A549 (cell line): ENCODE data around the gene SYNE3. TPM values are rescaled to one million over a fixed set of nuclear protein-coding genes. Genes with fewer than 3 reads are reported as not detected.

Experiments
- ATAC-seq, 2 experiments: fragments of 200-7000 bp in 1 of 2; fragments of >200 bp in 1 of 2; cut with Nextera tagmentation in 1 of 2; cut with Tn5 transposase in 1 of 2; 3 replicates each; pipeline versions ENCODE4 v1.8.0 to v1.9.1; 2018 to 2020; ENCODE audit warnings: mild to moderate bottlenecking in 1 of 2, moderate library complexity in 1 of 2
- CTCF ChIA-PET: fragments of 300-600 bp; sonication (Branson Sonifier 250); formaldehyde crosslinking; extraction: SDS; loops from one replicate; lab custom pipeline; 2021; ENCODE audit warnings: antibody characterized with exemption, inconsistent platforms; lab: Yijun Ruan, JAX
- POLR2A ChIA-PET: fragments of 350-600 bp; formaldehyde crosslinking; extraction: SDS; loops from one replicate; lab custom pipeline; 2021; ENCODE audit warnings: antibody characterized with exemption, inconsistent platforms; lab: Yijun Ruan, JAX
- DNase-seq, 2 experiments: peaks; one replicate each; pipeline versions ENCODE4 v3.0.0 to v3.0.0-alpha.2; 2011 to 2016; ENCODE audit warnings: low read depth in 1 of 2, low spot score in 1 of 2
- FAIRE-seq: peaks from 2 replicates; lab custom pipeline; 2011; peaks lifted over from hg19 to GRCh38; lab: Jason Lieb, UNC
- H3K27ac ChIP-seq, 2 experiments: fragments of >200 bp; sonication (Bioruptor Twin); formaldehyde crosslinking; 3 replicates each; pipeline ENCODE4 v1.5.1; 2016 to 2017
- H3K4me1 ChIP-seq: fragments of >200 bp; sonication (Bioruptor Twin); formaldehyde crosslinking; 3 replicates; pipeline ENCODE4 v1.6.1; 2016
- H3K4me2 ChIP-seq: fragments of >200 bp; sonication (Bioruptor Twin); formaldehyde crosslinking; 3 replicates; pipeline ENCODE4 v1.6.1; 2016
- H3K4me3 ChIP-seq: fragments of >200 bp; sonication (Bioruptor Twin); formaldehyde crosslinking; 3 replicates; pipeline ENCODE4 v1.5.1; 2016
- H3K9me3 ChIP-seq: fragments of >200 bp; sonication (Bioruptor Twin); formaldehyde crosslinking; 3 replicates; pipeline ENCODE4 v1.6.1; 2016
- CBX2 ChIP-seq: fragments of 200-600 bp; sonication (generic); IDR thresholded peaks from 2 replicates; pipeline ENCODE4 v1.6.1; 2016; ENCODE audit warnings: low read depth, mild to moderate bottlenecking, borderline replicate concordance
- CBX8 ChIP-seq: fragments of 200-600 bp; sonication (generic); IDR thresholded peaks from 2 replicates; pipeline ENCODE4 v1.6.1; 2016
- CEBPB ChIP-seq, 2 experiments: fragments of >200 bp in 1 of 2; sonication (Bioruptor Twin) in 1 of 2; formaldehyde crosslinking in 1 of 2; IDR thresholded peaks; 2 replicates each; pipeline ENCODE4 v1.6.1; 2012 to 2016
- FOSB ChIP-seq: fragments of 250-450 bp; sonication (Bioruptor Pico); IDR thresholded peaks from 2 replicates; pipeline ENCODE4 v1.5.0; 2020; ENCODE audit warnings: mild to moderate bottlenecking, moderate library complexity
- FOSL2 ChIP-seq, 2 experiments: fragments of 450-650 bp in 1 of 2; fragments of >200 bp in 1 of 2; sonication (Bioruptor Twin) in 1 of 2; formaldehyde crosslinking; IDR thresholded peaks; 2 replicates each; pipeline versions ENCODE4 v1.5.0 to v1.6.1; 2016 to 2020; ENCODE audit warnings: mild to moderate bottlenecking in 1 of 2, moderate library complexity in 1 of 2
- HDAC2 ChIP-seq: fragments of 200-600 bp; sonication (generic); IDR thresholded peaks from 2 replicates; pipeline ENCODE4 v1.6.1; 2016
- HEYL ChIP-seq: fragments of 250-450 bp; sonication (Bioruptor Pico); IDR thresholded peaks from 2 replicates; pipeline ENCODE4 v1.8.0; 2021; ENCODE audit warnings: mild to moderate bottlenecking, moderate library complexity
- HOXA7 ChIP-seq: fragments of 250-450 bp; sonication (Bioruptor Pico); IDR thresholded peaks from 2 replicates; pipeline ENCODE4 v1.5.0; 2020; ENCODE audit warnings: mild to moderate bottlenecking, moderate library complexity
- HOXB5 ChIP-seq: fragments of 250-450 bp; sonication (Bioruptor Pico); IDR thresholded peaks from 2 replicates; pipeline ENCODE4 v1.5.0; 2020; ENCODE audit warnings: mild to moderate bottlenecking, moderate library complexity
- JUN ChIP-seq, 2 experiments: fragments of >200 bp; sonication (Bioruptor Twin); formaldehyde crosslinking; IDR thresholded peaks; 2 replicates in 1 of 2; 3 replicates in 1 of 2; pipeline ENCODE4 v1.6.1; 2016 to 2017
- JUNB ChIP-seq: fragments of >200 bp; sonication (Bioruptor Twin); formaldehyde crosslinking; IDR thresholded peaks from 2 replicates; pipeline ENCODE4 v1.6.1; 2016
- KDM1A ChIP-seq: fragments of 200-600 bp; sonication (generic); IDR thresholded peaks from 2 replicates; pipeline ENCODE4 v1.6.1; 2016; ENCODE audit warnings: low read depth, mild to moderate bottlenecking
- MAFK ChIP-seq: fragments of 450-650 bp; IDR thresholded peaks from 2 replicates; pipeline ENCODE4 v1.6.1; 2014; ENCODE audit not compliant: partially characterized antibody
- MAZ ChIP-seq: fragments of 150-350 bp; IDR thresholded peaks from 2 replicates; pipeline ENCODE4 v1.6.1; 2014; ENCODE audit warnings: antibody characterized with exemption, low read depth, low read length, borderline replicate concordance
- MYC ChIP-seq: IDR thresholded peaks from 2 replicates; pipeline ENCODE4 v1.6.1; 2012; ENCODE audit warnings: mild to moderate bottlenecking, inconsistent platforms, low read length, improper control_type of control experiment, borderline replicate concordance
- NFE2L2 ChIP-seq: fragments of 150-350 bp; conservative IDR thresholded peaks from 2 replicates; pipeline ENCODE4 v1.6.1; 2014; ENCODE audit warnings: low read length
- NPAS2 ChIP-seq: fragments of 250-450 bp; sonication (Bioruptor Pico); IDR thresholded peaks from 2 replicates; pipeline ENCODE4 v1.8.0; 2022; ENCODE audit warnings: mild to moderate bottlenecking, moderate library complexity, borderline replicate concordance
- NR3C1 ChIP-seq: fragments of >200 bp; sonication (Bioruptor Twin); formaldehyde crosslinking; IDR thresholded peaks from 3 replicates; pipeline ENCODE4 v1.6.1; 2017
- RCOR1 ChIP-seq: fragments of 150-350 bp; IDR thresholded peaks from 2 replicates; pipeline ENCODE4 v1.6.1; 2014; ENCODE audit warnings: antibody characterized with exemption, low read length, low read depth
- RNF2 ChIP-seq: fragments of 200-600 bp; sonication (generic); IDR thresholded peaks from 2 replicates; pipeline ENCODE4 v1.6.1; 2016; ENCODE audit warnings: low read depth, mild to moderate bottlenecking, antibody characterized with exemption, moderate library complexity, borderline replicate concordance
- TP53 ChIP-seq: fragments of 250-450 bp; sonication (Bioruptor Pico); IDR thresholded peaks from 2 replicates; pipeline ENCODE4 v1.5.0; 2021; ENCODE audit warnings: mild to moderate bottlenecking, moderate library complexity
- ZFP36 ChIP-seq: fragments of 450-650 bp; IDR thresholded peaks from 2 replicates; pipeline ENCODE4 v1.6.1; 2014; ENCODE audit warnings: borderline replicate concordance; ENCODE audit not compliant: partially characterized antibody
- ZSCAN20 ChIP-seq: fragments of 250-450 bp; sonication (Bioruptor Pico); IDR thresholded peaks from 2 replicates; pipeline ENCODE4 v1.8.0; 2022; ENCODE audit warnings: mild to moderate bottlenecking, moderate library complexity
- WGBS: methylation state at CpG from one replicate; pipeline ENCODE4 v1.1.6; 2017; ENCODE audit errors: missing lambda C conversion rate; 5-methylcytosine and 5-hydroxymethylcytosine counted together
- polyA plus RNA-seq, 4 experiments: library from polyadenylated mRNA; depleted of rRNA in 3 of 4; stranded (reverse); fragments of >200 nt; fragmentation: RNase III in 1 of 4; extraction: RNeasy Plus Mini Kit Qiagen cat#74134 plus additional on column Dnase treatment in 1 of 4; gene quantifications; 2 replicates in 3 of 4; 3 replicates in 1 of 4; pipeline ENCODE4 v1.2.3, GENCODE V29; 2011 to 2017
- TF ChIP-seq, protein P1 (sequence below): fragments of 250-450 bp; sonication (Bioruptor Pico); IDR thresholded peaks from 2 replicates; pipeline ENCODE4 v1.5.0; 2021; ENCODE audit warnings: mild to moderate bottlenecking, moderate library complexity, borderline replicate concordance
- TF ChIP-seq, protein P2 (sequence below): IDR thresholded peaks from 2 replicates; pipeline ENCODE4 v1.6.1; 2012
- TF ChIP-seq, protein P3 (sequence below): fragments of >200 bp; sonication (Bioruptor Twin); formaldehyde crosslinking; IDR thresholded peaks from 3 replicates; pipeline ENCODE4 v1.6.1; 2016

SYNE3 gene
- polyA plus RNA-seq, 2 of the 4 experiments (the other 2 are of a cell fraction): 0.05 to 0.08 TPM

DNA sequence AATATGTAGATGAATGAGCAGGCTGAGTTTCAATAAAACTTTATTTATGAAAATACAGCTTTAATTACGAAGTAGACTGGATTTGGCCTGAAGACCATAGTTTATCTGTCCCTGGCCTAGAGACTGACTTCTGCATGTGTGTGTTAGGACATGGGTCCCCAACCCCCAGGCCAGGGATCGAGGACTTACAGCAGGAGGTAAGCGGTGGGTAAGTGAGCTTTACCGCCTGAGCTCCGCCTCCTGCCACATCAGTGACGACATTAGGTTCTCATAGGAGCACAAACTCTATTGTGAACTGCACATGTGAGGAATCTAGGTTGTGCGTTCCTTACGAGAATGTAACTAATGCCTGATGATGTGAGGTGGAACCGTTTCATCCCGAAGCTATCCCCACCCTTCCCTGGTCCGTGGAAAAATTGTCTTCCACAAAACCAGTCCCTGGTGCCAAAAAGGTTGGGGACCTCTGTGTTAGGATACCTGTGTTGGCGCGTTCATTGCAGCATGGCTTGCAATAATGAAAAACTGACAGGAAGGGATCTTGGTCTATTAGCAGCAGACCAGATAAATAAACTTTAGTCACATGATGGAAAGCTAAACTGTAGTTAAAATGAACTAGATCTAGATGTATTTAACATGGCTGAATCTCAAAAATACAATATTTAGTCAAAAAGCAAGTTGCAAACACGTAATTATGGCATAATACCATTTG is 22.5 kb upstream of the SYNE3 start:
- TF ChIP-seq HDAC2 (no peak), ZFP36 (no peak), JUNB (no peak), HOXA7 (CRISPR knock-in tag) (no peak), HOXB5 (CRISPR knock-in tag) (no peak), HEYL (CRISPR knock-in tag) (no peak), JUN (IDR thresholded peaks at IDR 0.05) (no peak), MAFK (no peak), RCOR1 (no peak), MYC (no peak), NR3C1 (no peak), FOSB (no peak)
- TF ChIP-seq, protein P1, sequence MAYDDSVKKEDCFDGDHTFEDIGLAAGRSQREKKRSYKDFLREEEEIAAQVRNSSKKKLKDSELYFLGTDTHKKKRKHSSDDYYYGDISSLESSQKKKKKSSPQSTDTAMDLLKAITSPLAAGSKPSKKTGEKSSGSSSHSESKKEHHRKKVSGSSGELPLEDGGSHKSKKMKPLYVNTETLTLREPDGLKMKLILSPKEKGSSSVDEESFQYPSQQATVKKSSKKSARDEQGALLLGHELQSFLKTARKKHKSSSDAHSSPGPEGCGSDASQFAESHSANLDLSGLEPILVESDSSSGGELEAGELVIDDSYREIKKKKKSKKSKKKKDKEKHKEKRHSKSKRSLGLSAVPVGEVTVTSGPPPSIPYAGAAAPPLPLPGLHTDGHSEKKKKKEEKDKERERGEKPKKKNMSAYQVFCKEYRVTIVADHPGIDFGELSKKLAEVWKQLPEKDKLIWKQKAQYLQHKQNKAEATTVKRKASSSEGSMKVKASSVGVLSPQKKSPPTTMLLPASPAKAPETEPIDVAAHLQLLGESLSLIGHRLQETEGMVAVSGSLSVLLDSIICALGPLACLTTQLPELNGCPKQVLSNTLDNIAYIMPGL (CRISPR knock-in tag): no peak
- POLR2A ChIA-PET: interaction anchor here (0.5 kb wide), 1 partner anchor 929 kb away, joined by 5 read pairs; no protein-coding TSS in a partner anchor
- WGBS: 92% methylated on average over 14 of the region's 14 CpGs
- peaks cover 16% of the 10 kb centered on the region for H3K4me1 ChIP-seq
- no peak for ATAC-seq
- CTCF ChIA-PET: interaction anchor here (1.4 to 3.8 kb wide), 3 partner anchors 12 to 18 kb away, joined by 4 to 18 read pairs (median 4); no protein-coding TSS in a partner anchor
- H3K9me3 ChIP-seq: no peaks in the 10 kb centered on the region
- DNase-seq: no peak
- no peak overlapping the region for H3K4me2 ChIP-seq
- no peak for FAIRE-seq
- no peak overlapping the region for H3K4me3 ChIP-seq
- H3K27ac ChIP-seq: no peak overlapping the region

DNA sequence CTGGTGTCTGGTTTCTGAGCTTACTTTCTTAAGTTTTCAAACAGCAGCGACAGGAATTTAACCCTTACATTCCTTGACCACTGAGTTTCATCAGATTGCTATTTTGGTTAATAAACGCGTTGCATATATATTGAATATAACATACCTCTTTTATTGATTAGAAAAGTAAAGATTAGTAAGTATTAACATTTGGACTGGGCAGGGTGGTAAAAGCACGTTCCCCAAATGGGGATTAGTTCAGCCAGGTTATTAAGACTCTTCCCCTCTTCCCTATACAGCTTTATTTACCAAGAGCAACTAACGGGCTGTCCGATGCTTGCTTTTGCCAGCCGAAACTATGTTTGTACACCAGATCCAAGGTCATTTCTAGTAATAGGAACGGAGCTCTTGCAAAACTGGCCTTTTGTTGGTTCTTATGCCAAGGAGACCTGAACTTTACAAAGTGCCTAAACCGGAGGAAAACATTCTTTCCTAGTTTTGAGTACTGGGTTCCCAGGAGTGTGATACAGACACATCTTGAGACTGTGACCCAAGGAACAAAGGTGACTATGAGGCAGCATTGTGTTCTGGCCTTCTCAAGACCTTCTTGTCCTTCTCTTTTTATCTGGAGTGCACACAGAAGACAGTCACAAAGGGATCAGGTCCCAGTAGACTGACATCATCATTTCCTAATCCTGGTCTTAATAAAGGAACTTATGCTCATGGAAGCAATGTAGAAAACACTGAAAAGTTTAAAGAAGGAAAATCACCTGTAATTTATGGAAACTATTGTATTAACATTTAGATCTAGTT is 21.0 kb upstream of the SYNE3 start:
- DNase-seq: no peak
- POLR2A ChIA-PET: interaction anchor here (0.5 kb wide), 1 partner anchor 1020 kb away, joined by 4 read pairs; no protein-coding TSS in a partner anchor
- peak overlapping the region; percentile 88 for H3K4me2 ChIP-seq
- H3K4me1 ChIP-seq: peaks cover 20% of the 10 kb centered on the region
- no peak for ATAC-seq
- H3K9me3 ChIP-seq: no peaks in the 10 kb centered on the region
- TF ChIP-seq KDM1A (no peak), JUN (IDR thresholded peaks at IDR 0.05) (no peak), NR3C1 (no peak), MAZ (no peak), HDAC2 (no peak), HEYL (CRISPR knock-in tag) (no peak), ZFP36 (no peak), NPAS2 (CRISPR knock-in tag) (no peak), ZSCAN20 (no peak), TP53 (CRISPR knock-in tag) (no peak), CEBPB (IDR thresholded peaks at IDR 0.05) (no peak)
- CTCF ChIA-PET: interaction anchor here (0.9 to 3.8 kb wide), 3 partner anchors 10 to 14 kb away, joined by 3 to 18 read pairs (median 3); no protein-coding TSS in a partner anchor
- no peak for FAIRE-seq
- no peak overlapping the region for H3K4me3 ChIP-seq
- 74% methylated on average over 9 of the region's 9 CpGs for WGBS
- no peak overlapping the region for H3K27ac ChIP-seq

DNA sequence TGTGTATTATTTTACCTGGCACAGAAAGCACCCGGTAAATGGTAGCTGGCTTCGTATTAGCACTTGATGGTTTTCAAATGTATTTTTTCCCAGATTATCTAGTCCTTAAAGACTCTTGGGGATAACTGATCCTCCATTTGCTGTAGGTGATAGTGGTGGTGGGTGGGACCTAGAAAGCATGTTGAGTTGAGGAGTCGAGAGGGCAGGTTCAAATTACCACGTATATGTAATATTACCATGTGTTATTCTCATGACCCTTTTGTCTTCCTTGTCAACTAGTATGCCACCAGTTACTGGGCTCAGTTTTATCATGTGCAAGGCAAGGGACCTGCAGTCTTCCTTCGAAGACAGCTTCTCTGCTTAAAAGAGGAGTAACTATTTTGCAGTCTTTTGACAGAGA is 20.2 kb upstream of the SYNE3 start:
- Histone ChIP-seq H3K4me3 (peak overlapping the region; percentile 74; the same call in 1 of the 3 replicates), H3K4me1 (peaks cover 28% of the 10 kb centered on the region), H3K27ac (no peak overlapping the region), H3K4me2 (peak overlapping the region; percentile 88), H3K9me3 (no peaks in the 10 kb centered on the region)
- WGBS: 75% methylated on average over 5 of the region's 5 CpGs
- DNase-seq (no peak), ATAC-seq (no peak), FAIRE-seq (no peak)
- POLR2A ChIA-PET: no interaction called here
- CTCF ChIA-PET: interaction anchor here (0.8 to 3.8 kb wide), 4 partner anchors 10 to 94 kb away, joined by 3 to 18 read pairs (median 3); no protein-coding TSS in a partner anchor
- no peak for TF ChIP-seq RNF2
- TF ChIP-seq, protein P2, sequence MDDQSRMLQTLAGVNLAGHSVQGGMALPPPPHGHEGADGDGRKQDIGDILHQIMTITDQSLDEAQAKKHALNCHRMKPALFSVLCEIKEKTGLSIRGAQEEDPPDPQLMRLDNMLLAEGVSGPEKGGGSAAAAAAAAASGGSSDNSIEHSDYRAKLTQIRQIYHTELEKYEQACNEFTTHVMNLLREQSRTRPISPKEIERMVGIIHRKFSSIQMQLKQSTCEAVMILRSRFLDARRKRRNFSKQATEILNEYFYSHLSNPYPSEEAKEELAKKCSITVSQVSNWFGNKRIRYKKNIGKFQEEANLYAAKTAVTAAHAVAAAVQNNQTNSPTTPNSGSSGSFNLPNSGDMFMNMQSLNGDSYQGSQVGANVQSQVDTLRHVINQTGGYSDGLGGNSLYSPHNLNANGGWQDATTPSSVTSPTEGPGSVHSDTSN: no peak
- TF ChIP-seq, protein P3, sequence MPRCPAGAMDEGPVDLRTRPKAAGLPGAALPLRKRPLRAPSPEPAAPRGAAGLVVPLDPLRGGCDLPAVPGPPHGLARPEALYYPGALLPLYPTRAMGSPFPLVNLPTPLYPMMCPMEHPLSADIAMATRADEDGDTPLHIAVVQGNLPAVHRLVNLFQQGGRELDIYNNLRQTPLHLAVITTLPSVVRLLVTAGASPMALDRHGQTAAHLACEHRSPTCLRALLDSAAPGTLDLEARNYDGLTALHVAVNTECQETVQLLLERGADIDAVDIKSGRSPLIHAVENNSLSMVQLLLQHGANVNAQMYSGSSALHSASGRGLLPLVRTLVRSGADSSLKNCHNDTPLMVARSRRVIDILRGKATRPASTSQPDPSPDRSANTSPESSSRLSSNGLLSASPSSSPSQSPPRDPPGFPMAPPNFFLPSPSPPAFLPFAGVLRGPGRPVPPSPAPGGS: no peak
- TF ChIP-seq FOSL2 (IDR thresholded peaks at IDR 0.05): no peak
- TF ChIP-seq FOSL2 (CRISPR knock-in tag; IDR thresholded peaks at IDR 0.05): no peak
- TF ChIP-seq NFE2L2: no peak
- TF ChIP-seq CBX2: no peak
- no peak for TF ChIP-seq CBX8
- TF ChIP-seq, protein P1 (CRISPR knock-in tag): no peak
